HG02852 (cell line): ENCODE data around the gene CTNNA1.

Experiments used
- ATAC-seq: cut with Tn5 transposase; IDR thresholded peaks from one replicate; pipeline ENCODE4 v1.9.1; 2021; ENCODE audit warnings: mild to moderate bottlenecking, moderate library complexity; ENCODE audit not compliant: unreplicated experiment

Gene CTNNA1

DNA sequence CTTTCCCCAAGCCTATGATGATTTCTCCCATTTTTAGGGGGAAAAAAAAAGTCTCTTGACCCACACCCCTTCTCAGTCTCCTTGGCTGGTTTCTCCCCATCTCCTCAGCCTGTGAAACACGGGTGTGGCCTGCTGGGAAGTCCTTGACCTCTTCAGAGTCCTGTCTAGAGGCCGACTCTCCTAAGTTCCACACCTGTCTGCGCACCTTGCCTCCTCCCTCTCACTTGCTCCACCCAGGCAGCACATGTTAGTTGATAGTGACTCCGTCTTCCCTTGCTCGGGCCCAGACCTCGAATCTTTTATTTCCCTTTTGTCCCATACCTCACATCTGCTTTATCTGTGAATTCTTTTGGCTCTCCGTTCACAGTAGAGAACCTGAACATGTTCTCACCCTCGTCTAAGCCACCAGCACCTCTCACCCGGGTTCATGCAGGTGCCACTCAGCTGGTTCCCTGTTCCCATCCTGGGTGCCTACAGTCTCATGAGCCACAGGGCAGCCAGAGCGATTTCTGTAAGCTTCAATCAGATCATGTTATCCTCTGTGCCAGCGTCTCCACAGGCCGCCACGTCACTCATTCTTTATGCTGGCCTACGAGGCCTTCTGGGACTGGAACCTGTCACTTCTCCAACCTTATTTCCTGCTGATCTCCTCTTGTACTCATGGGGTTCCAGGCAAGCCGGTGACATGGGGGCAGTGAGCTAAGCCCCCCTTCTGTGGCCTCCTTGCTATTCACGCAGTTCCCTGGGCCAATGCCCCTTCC is 173.6 kb downstream of the CTNNA1 start:
- ATAC-seq, result no peak

- ATAC-seq, result no peak
These were observed 174.3 kb downstream of the CTNNA1 start for GRCh38 chr5:138927544-138927943.

DNA sequence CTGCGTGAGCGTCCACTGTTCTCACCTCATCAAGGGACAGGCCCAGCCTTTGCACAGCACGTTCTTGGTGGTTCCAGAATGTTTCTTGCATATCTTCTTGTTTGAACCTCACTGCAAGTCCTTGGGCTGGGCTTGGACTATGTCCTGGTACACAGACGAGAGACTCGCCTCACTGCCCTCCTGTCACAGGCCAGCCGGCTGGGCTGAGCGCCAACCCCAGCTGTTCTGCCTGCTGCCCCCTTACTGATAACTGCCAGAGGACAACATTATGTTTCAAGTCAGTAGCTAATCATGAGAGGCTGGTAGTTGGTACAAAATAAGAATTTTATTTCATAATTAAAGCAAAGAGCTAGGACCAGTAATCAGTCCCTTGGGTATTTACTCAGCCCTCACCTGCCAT is 174.8 kb downstream of the CTNNA1 start:
- ATAC-seq, result no peak

DNA sequence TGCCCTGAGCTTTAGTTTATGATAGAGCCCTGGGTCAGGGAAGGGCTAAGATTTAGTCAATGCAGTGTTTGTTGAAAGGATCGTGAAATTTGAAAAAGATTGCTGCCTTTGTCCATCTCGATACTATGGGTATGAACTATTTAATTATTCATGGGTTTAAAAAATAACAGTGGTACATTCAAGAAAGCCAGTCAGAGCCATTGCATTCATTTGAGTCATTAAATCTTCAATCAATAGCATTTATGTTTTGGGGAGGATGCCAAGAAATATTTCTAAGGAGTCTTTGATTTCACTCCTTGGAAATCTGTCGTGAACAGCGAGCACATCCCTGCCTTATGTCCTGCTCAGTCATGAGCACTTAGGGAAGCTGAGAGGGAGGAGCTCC is 176.3 kb downstream of the CTNNA1 start:
- no peak for ATAC-seq

- no peak for ATAC-seq
These were observed 177.3 kb downstream of the CTNNA1 start for GRCh38 chr5:138930371-138931097.

DNA sequence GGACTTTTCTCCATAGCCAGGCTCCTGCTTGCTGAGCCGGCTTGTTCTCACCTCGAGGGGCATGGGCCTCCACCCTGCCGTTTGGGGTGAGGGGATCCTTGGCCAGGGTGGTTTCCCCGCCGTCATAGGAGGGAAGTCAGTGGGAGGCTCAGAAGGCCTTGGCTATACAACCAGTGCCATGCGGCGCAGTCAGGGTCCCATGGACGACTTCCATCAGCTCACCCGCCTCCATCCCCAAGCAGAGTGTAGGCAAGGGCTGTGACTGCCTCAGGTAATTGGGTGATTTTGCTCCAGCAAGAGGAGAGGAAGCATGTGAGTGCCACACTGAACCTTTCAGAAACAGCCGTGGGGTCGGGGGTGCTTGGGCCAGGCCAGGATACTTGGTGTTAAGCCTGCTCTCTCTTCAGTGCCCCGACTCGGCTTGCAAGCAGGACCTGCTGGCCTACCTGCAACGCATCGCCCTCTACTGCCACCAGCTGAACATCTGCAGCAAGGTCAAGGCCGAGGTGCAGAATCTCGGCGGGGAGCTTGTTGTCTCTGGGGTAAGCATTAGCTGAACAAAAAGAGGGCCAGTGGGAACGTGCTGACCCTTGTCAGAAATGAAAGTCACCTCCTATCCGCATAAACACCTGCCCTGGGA is 179.1 kb downstream of the CTNNA1 start:
- no peak for ATAC-seq

GRCh38 chr5:138933522-138934290 is 180.5 kb downstream of the CTNNA1 start:
- ATAC-seq, result no peak

DNA sequence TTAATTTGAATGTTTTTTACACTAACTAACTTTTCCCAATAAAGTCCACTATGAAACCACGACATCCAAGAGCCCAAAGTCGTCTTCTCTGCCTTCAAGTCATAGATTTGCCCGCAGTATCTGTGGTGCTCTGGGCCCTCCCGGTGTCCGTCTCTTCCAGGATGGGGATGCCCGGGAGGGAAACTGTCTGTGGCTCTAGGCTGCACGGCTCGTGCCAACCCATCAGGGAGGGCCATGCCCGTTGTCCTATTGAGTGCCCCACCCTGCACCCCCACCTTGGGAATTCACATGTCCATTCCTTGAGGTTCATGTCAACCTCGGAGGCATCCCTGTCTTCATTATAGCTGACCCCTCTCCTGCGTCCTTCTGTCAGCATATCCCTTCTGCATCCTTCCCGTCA is 181.7 kb downstream of the CTNNA1 start:
- no peak for ATAC-seq

DNA sequence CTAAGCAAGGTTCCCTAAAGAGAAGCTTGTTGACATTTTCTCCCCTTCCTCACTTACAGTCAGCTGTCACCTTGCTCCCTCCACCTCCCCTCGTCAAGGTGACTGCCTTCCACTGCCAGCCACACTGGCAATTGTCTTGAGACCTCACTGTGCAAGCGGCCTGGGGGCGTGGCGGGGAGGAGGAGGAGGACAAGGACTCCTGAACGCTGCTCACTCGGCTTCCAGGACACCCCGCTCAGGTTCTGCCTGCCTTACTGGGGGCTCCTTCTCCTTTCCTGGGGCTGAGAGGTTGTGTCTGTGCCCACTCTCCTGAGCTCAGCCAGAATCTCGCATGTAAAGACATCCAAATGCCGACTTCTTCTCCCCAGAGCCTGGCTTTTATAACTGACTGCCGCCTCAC is 182.2 kb downstream of the CTNNA1 start:
- no peak for ATAC-seq

GRCh38 chr5:138936225-138936967 is 183.2 kb downstream of the CTNNA1 start:
- ATAC-seq, result no peak

GRCh38 chr5:138936968-138937345 is 183.7 kb downstream of the CTNNA1 start:
- no peak for ATAC-seq

DNA sequence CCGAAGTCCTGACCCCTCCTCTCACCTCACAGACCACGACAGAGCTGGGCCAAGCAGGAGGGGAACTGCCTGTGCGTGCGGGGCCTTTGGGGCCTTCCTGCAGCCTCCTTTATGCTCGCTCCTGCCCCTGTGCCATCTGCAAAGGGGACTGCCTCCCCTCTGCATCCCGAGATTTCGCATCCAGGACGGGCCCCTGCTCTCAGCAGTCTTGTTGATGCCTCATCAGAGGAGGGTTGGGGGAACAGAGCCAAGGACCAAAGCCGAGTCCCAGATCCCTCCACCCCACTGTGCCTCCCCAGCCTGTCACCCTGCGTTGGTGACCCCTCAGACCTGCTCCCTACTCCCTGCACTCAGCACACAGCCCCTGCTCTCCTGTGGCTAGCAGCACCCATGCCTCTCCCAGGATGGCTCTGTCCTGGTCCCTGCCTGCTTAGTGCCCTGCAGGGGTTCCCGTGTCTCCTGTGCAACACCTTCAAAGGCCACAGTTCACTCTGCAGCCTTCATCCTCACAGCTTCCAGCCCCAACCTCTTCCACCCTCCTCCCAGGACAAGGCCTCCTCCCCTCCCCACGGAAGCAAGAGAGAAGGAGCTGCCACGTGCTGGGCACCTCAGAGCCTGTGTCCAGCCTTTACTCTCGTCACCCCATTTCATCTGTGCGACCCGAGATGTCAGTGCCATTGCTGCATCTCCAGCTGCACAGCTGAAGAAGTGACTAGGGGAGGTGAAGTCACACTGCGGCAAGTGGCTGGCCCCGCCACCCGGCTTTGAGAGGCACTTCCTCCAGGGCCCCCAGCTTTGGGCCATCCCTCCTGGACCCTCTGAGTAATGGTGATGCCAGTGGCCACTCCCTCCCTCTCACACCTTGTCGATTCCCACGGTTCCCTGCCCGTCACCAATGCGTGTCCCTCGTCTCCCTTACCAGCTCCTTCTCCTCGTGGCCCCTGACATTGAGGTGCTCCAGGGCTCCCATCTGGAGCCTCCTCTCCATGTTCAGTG is 184.5 kb downstream of the CTNNA1 start:
- ATAC-seq, result no peak

DNA sequence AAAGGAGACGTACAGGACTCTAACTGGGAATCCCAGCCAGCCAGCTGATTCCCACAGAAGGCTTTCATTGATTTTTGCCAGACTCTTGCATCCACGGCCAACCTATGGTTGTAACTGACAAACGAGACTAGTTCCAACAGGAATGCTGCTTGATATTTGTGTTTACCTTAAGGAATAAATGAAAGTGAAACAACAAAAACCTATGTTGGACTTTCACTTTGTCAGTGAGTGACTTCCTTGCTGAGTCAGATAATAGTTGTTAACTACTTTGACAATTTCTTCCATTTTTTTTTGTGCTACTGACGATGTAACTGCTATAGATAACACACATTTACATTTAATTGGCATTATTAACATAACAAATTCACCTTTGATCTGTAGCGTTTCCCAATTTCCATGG is 185.3 kb downstream of the CTNNA1 start:
- ATAC-seq, result no peak

DNA sequence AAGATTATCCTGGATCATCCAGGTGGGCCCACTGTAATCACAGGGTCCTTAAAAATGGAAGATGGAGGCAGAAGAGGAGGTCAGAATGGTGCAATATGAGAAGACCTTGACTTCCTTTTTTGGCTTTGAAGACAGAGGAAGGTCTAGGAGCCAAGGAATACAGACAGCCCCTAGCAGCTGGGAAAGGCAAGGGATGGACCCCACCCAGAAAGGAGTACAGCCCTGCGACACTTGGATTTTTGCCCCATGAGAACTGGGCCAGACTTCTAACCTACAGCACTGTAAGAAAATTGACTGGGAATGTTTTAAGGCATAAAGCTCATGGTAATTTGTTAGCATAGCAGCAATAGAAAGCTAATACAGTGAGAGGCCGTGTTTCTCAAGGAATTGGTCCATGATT is 188.8 kb downstream of the CTNNA1 start:
- ATAC-seq, result no peak

GRCh38 chr5:138942861-138943260 is 189.6 kb downstream of the CTNNA1 start:
- no peak for ATAC-seq

GRCh38 chr5:138943599-138944173 is 190.5 kb downstream of the CTNNA1 start:
- ATAC-seq, result no peak

- ATAC-seq, result no peak
These were observed 191.5 kb downstream of the CTNNA1 start for GRCh38 chr5:138944527-138945322.
